ENCODE measurements around the gene NLRP9.

NLRP9 gene

GRCh38 chr19:55660404-55660803 is 77.8 kb downstream of the NLRP9 start:
- in situ Hi-C loops (cut with HindIII; ENCODE audit: low pct_unique_long_range_greater_than_20kb, low sequenced_read_pairs) = no loop called here
- TF ChIP-seq JUND (IDR thresholded peaks at IDR 0.05; ENCODE audit: low read depth) = no peak

GRCh38 chr19:55659822-55660221 is 78.4 kb downstream of the NLRP9 start:
- DNase-seq (ENCODE audit: low read depth in 1 of 2, low spot score in 1 of 2) = no peak
- TF ChIP-seq JUND (IDR thresholded peaks at IDR 0.05; ENCODE audit: low read depth) = no peak
- in situ Hi-C loops (cut with HindIII; ENCODE audit: low pct_unique_long_range_greater_than_20kb, low sequenced_read_pairs) = no loop called here

More at GRCh38 chr19:55660404-55660803, 77.8 kb downstream of the NLRP9 start:
- no peak for DNase-seq (ENCODE audit: low read depth in 1 of 2, low spot score in 1 of 2)

- TF ChIP-seq JUND (IDR thresholded peaks at IDR 0.05; ENCODE audit: low read depth) = no peak
- in situ Hi-C loops (cut with HindIII; ENCODE audit: low pct_unique_long_range_greater_than_20kb, low sequenced_read_pairs) = no loop called here
These were observed 79.2 kb downstream of the NLRP9 start for GRCh38 chr19:55658846-55659459.

More at GRCh38 chr19:55658846-55659459, 79.2 kb downstream of the NLRP9 start:
- DNase-seq (ENCODE audit: low read depth in 1 of 2, low spot score in 1 of 2) = no peak

All from T47D (cell line).